ENCODE data around the gene BMP7. TPM values are rescaled to one million over a fixed set of nuclear protein-coding genes. Genes with fewer than 3 reads are reported as not detected.

The BMP7 gene
- total and polyA plus RNA-seq, 2 of the 8 experiments (the other 6 are each of a cell fraction or from before 2014, with no cell fraction given): 9.2 to 14.7 TPM

GRCh38 chr20:57251344-57251743 lies 15.1 kb downstream of the BMP7 start:
- Histone ChIP-seq H2AFZ (ENCODE audit: low read length) (no peak overlapping the region), H3K4me1 (replicated peaks in 1 of 4; ENCODE audit: control insufficient read depth in 3 of 4, insufficient read depth in 4 of 4, low read length in 3 of 4) (peaks cover 0 to 11% (median 7%) of the 10 kb centered on the region in 4 experiments; a peak in 5 of 7 replicates), H3K4me2 (ENCODE audit: insufficient read depth in 1 of 2, low read depth in 2 of 2, low read length in 2 of 2) (no peak overlapping the region), H3K23me2 (ENCODE audit: low read depth, low read length) (no peaks in the 10 kb centered on the region), H3K18ac (ENCODE audit: extremely low read depth, low read length) (no peak overlapping the region), H3K79me2 (ENCODE audit: control insufficient read depth in 1 of 2, insufficient read depth in 2 of 2, low read length in 2 of 2) (no peaks in the 10 kb centered on the region), H2BK20ac (ENCODE audit: low read length) (no peak overlapping the region), H3K79me1 (ENCODE audit: low read depth, low read length) (peaks cover 6% of the 10 kb centered on the region), H3K14ac (ENCODE audit: insufficient read length) (no peak overlapping the region), H3K27ac (ENCODE audit: low read depth, low read length) (no peak overlapping the region), H2AK5ac (ENCODE audit: low read depth, low read length) (no peak overlapping the region), H4K91ac (replicated peaks; ENCODE audit: insufficient read length, low read length) (no peak overlapping the region), H2BK12ac (ENCODE audit: low read depth, low read length) (no peak overlapping the region), H3K56ac (replicated peaks; ENCODE audit: insufficient read length, low read depth, low read length) (no peak overlapping the region), H3K9me3 (ENCODE audit: insufficient read depth in 2 of 2, low read depth in 1 of 2, low read length in 1 of 2) (no peaks in the 10 kb centered on the region), H3K23ac (ENCODE audit: insufficient read length) (no peak overlapping the region), H4K8ac (ENCODE audit: extremely low read depth, insufficient read depth, low read length) (no peak overlapping the region), H2BK120ac (replicated peaks; ENCODE audit: low read depth, low read length) (no peak overlapping the region), H2BK15ac (ENCODE audit: low read length) (no peak overlapping the region), H4K5ac (ENCODE audit: insufficient read length, low read depth, low read length) (no peak overlapping the region), H3K4me3 (ENCODE audit: extremely low read depth in 1 of 4, insufficient read depth in 2 of 4, low read depth in 3 of 4, low read length in 4 of 4) (no peak overlapping the region), H3K27me3 (replicated peaks in 1 of 4; ENCODE audit: control insufficient read depth in 3 of 4, extremely low read depth in 1 of 4, insufficient read depth in 3 of 4, low read length in 3 of 4) (no peaks in the 10 kb centered on the region; a peak in 1 of 7 replicates), H2BK5ac (ENCODE audit: low read depth, low read length) (no peak overlapping the region; the same call in 1 of the 2 replicates), H4K20me1 (replicated peaks in 1 of 2; ENCODE audit: control insufficient read depth in 1 of 2, insufficient read depth in 2 of 2, low read length in 2 of 2) (peaks cover 0 to 2% of the 10 kb centered on the region in 2 experiments), H3K36me3 (ENCODE audit: control insufficient read depth in 2 of 4, insufficient read depth in 4 of 4, low read length in 3 of 4) (no peaks in the 10 kb centered on the region), H3K9ac (replicated peaks in 1 of 4; ENCODE audit: extremely low read depth in 1 of 4, low read depth in 3 of 4, low read length in 3 of 4) (no peak overlapping the region), H3K4ac (replicated peaks; ENCODE audit: insufficient read length, low read depth, low read length) (no peak overlapping the region)
- FAIRE-seq (no peak), DNase-seq (ENCODE audit: low read depth in 1 of 2, low spot score in 2 of 2) (no peak)
- ChIA-PET CTCF (ENCODE audit: partially characterized antibody) (interaction anchor here (0.6 to 3.8 kb wide), 6 partner anchors 9 to 81 kb away, joined by 3 to 20 read pairs (median 6); no protein-coding TSS in a partner anchor), POLR2A (ENCODE audit: partially characterized antibody) (interaction anchor here (1.1 kb wide), 1 partner anchor 40 kb away, joined by 3 read pairs; no protein-coding TSS in a partner anchor)
- 83% methylated on average over 7 of the region's 7 CpGs; no CpG with 5 or more reads in 1 of the 2 experiments for WGBS, 2 experiments (ENCODE audit: extremely low coverage in 1 of 2, insufficient coverage in 1 of 2, insufficient read length in 1 of 2, insufficient replicate concordance in 2 of 2, low coverage in 1 of 2, low lambda C conversion rate in 2 of 2, missing lambda C conversion rate in 1 of 2)
- no peak for TF ChIP-seq ATF2 (IDR thresholded peaks at IDR 0.05; ENCODE audit: low read length)
- TF ChIP-seq, protein P1, sequence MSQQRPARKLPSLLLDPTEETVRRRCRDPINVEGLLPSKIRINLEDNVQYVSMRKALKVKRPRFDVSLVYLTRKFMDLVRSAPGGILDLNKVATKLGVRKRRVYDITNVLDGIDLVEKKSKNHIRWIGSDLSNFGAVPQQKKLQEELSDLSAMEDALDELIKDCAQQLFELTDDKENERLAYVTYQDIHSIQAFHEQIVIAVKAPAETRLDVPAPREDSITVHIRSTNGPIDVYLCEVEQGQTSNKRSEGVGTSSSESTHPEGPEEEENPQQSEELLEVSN (IDR thresholded peaks at IDR 0.05): no peak
- no peak for TF ChIP-seq TAF7 (optimal IDR thresholded peaks at IDR 0.05; ENCODE audit: borderline replicate concordance, low read depth, low read length)
- TF ChIP-seq JUND (IDR thresholded peaks at IDR 0.05; ENCODE audit: low read length): no peak
- TF ChIP-seq KDM5A (IDR thresholded peaks at IDR 0.05; ENCODE audit: low read length): no peak
- TF ChIP-seq BCL11A (IDR thresholded peaks at IDR 0.05; ENCODE audit: low read depth in 2 of 2, low read length in 2 of 2): no peak
- TF ChIP-seq, protein P2, sequence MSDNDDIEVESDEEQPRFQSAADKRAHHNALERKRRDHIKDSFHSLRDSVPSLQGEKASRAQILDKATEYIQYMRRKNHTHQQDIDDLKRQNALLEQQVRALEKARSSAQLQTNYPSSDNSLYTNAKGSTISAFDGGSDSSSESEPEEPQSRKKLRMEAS (IDR thresholded peaks at IDR 0.05): no peak
- no peak for TF ChIP-seq PHF8 (conservative IDR thresholded peaks at IDR 0.05; ENCODE audit: low read depth, low read length)
- TF ChIP-seq HDAC6 (IDR thresholded peaks at IDR 0.05; ENCODE audit: low read depth, low read length): no peak
- TF ChIP-seq USF2 (IDR thresholded peaks at IDR 0.05; ENCODE audit: low read length): no peak

Measured in H1 (cell line).